HL-60 (cell line): ENCODE data around the gene ZNF622.

Experiments used
- GABPA ChIP-seq: IDR thresholded peaks from 2 replicates; pipeline ENCODE4 v1.6.1; 2012; ENCODE audit warnings: low read depth
- POLR2AphosphoS5 ChIP-seq: IDR thresholded peaks from 2 replicates; pipeline ENCODE4 v1.6.1; 2012; ENCODE audit warnings: low read depth
- SPI1 ChIP-seq: IDR thresholded peaks from 2 replicates; pipeline ENCODE4 v1.6.1; 2012; ENCODE audit warnings: low read depth, mild to moderate bottlenecking, borderline replicate concordance
- TF ChIP-seq, protein P1 (sequence below): IDR thresholded peaks from one replicate; pipeline ENCODE4 v1.5.1; 2011; ENCODE audit warnings: low read length, control low read depth, inconsistent platforms; ENCODE audit not compliant: insufficient read depth

DNA sequence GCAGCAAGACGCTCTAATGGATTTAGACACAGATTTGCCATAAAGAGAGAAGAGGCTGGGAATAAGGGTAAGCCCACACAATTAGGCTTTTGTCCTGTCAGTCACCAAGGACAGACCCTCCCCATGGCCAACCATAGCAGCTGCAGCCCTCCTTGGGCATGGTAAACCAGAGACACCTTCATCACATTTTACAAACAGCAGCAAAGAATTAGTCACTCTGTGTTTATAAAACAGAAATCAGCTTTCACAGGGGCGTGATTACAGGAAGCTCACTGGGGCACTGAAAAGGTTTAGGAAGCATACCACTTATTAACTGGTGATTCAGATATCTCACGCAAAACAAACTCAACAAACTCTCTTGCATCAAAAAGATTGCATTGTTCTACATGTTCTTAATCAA is 37.3 kb upstream of the ZNF622 start:
- TF ChIP-seq, protein P1, sequence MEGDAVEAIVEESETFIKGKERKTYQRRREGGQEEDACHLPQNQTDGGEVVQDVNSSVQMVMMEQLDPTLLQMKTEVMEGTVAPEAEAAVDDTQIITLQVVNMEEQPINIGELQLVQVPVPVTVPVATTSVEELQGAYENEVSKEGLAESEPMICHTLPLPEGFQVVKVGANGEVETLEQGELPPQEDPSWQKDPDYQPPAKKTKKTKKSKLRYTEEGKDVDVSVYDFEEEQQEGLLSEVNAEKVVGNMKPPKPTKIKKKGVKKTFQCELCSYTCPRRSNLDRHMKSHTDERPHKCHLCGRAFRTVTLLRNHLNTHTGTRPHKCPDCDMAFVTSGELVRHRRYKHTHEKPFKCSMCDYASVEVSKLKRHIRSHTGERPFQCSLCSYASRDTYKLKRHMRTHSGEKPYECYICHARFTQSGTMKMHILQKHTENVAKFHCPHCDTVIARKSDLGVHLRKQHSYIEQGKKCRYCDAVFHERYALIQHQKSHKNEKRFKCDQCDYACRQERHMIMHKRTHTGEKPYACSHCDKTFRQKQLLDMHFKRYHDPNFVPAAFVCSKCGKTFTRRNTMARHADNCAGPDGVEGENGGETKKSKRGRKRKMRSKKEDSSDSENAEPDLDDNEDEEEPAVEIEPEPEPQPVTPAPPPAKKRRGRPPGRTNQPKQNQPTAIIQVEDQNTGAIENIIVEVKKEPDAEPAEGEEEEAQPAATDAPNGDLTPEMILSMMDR, result no peak
- TF ChIP-seq POLR2AphosphoS5 (no peak), GABPA (no peak), SPI1 (no peak)
